Cerebellar nuclear complex (tissue), 1 donor: ENCODE measurements around the gene GRPEL2.

Experiments used
- DNase-seq, 2 experiments: peaks; one replicate each; lab custom pipeline; 2025; lab: John Stamatoyannopoulos, UW

Gene GRPEL2

GRCh38 chr5:149319174-149319573 is 26.1 kb upstream of the GRPEL2 start:
- no peak for DNase-seq

DNA sequence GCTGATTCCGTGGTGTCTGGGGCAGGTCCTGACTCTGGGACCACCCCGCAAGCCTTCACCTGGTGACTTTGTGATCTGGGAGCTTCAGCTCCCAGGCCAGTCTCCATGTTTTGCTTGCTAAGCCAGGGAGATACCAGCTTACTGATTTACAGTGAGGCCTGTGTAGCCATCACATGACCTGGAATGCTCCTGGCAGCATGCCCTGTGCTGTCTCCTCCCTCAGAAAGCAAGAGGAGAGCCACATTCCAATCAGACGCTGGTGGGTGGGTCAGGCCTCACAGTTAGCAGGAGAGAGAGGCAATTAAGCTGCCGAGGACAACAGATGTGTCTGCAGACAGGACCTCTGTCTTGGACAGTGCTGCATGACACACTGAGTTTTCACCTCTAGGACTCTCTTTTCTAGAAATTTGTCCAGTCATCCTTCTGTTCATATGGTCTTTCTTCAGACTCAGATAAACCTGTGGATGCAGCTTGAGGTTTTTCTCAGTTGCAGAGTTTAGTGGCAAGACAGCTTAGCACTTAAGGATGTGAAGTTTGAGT is 24.4 kb upstream of the GRPEL2 start:
- no peak for DNase-seq

DNA sequence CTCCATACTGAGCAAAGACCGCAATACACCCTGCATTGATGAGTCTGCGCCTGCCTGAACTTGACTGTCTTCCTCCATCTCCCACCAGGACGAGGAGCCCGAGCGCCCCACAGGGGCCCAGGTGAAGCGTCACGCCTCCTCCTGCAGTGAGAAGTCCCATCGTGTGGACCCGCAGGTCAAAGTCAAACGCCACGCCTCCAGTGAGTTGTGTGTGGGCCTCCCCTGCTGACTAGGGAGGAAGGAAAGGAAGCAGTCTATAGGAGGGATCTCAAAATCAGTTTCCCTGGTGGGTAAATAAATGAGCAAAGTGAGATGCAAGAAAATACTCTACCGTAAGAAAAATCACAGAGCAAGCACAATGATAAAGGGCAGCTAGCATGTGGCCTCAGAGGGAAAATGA is 22.8 kb upstream of the GRPEL2 start:
- no peak for DNase-seq

- DNase-seq = no peak
These were observed 22.1 kb upstream of the GRPEL2 start for GRCh38 chr5:149323210-149323609.

GRCh38 chr5:149323621-149324205 is 21.6 kb upstream of the GRPEL2 start:
- no peak for DNase-seq

GRCh38 chr5:149324641-149325040 is 20.7 kb upstream of the GRPEL2 start:
- no peak for DNase-seq

- no peak for DNase-seq
These were observed 20.0 kb upstream of the GRPEL2 start for GRCh38 chr5:149325166-149325735.

- no peak for DNase-seq
These were observed 19.4 kb upstream of the GRPEL2 start for GRCh38 chr5:149325894-149326293.

GRCh38 chr5:149326611-149327010 is 18.7 kb upstream of the GRPEL2 start:
- DNase-seq = no peak

- no peak for DNase-seq
These were observed 17.1 kb upstream of the GRPEL2 start for GRCh38 chr5:149328177-149328576.

GRCh38 chr5:149333711-149334443 is 11.4 kb upstream of the GRPEL2 start:
- DNase-seq = no peak

- DNase-seq = no peak
These were observed 7.6 kb upstream of the GRPEL2 start for GRCh38 chr5:149337736-149338135.

- no peak for DNase-seq
These were observed 6.9 kb upstream of the GRPEL2 start for GRCh38 chr5:149338364-149338763.

DNA sequence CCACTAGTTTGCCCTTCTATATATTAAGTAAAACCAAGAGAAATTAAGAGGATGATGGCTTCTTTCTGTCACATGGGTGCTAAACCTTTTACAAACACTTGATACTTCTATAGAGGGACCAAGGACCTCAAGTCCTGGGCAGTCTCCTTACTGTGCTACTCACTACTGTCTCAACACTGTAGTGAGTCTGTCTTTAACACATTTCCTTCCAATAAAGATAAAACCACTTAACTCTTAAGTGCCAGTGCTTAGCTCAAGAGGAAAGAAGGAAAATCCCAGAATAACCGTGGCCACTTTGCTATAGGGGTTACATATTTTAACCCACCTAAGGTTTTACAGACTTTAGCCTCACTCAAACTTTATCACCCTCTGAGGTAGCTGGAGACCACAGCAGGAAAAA is 4.4 kb upstream of the GRPEL2 start:
- no peak for DNase-seq

DNA sequence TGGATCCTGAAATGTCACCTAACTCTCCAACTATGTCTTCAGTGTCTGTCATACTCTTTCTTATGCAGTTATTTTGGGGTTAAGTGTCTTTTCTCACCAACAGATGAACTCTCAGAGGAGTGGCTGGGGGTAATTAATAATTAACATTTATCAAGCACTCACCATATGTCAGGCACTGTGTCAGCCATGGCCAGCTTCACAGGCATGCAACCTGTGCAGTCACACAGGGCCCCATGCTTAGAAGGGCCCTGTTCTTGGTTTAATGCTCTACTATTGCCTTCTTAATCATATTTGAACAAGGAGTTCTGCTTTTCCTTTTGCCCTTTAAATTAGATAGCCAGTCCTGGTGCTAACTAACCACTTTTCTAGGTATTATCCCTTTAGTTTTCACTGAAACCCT is 3.4 kb upstream of the GRPEL2 start:
- DNase-seq = no peak

- DNase-seq = no peak
These were observed 1.1 kb upstream of the GRPEL2 start for GRCh38 chr5:149344151-149344550.

DNA sequence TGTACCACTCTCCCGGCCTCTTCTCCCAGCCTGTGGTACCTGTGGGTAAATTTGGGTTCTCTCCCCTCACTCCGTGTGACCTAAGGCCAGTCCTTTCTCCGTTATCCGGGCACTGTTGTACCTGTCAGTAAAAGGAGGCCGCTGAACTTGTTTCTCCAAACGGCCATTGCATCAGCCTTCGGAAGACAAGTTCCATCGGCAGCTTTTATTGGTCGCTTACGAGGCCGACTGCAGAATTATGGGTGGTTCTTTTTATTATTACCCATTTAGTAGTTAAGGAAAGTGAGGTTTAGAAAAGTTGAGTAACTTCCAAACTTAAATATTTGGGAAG is 558 bp downstream of the GRPEL2 start:
- no peak for DNase-seq

- no peak for DNase-seq
These were observed 3.2 kb downstream of the GRPEL2 start for GRCh38 chr5:149348518-149348917.

DNA sequence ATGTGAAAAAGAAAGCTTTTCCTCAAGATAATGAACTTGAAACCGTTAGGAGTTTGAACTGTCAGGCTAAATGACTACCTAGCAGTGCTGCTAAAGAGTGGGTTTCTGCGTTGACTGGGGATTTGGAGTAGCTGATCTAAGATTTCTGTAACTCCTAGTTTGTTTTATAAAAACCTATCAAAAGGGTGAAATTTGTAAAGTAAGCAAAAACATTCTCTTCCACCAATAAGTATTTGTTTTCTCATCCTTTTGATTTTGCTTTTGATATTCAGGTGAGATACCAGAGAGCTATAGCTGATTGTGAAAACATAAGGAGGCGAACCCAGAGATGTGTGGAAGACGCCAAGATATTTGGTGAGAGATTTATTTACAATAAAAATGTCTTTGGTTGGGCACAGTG is 4.1 kb downstream of the GRPEL2 start:
- DNase-seq = no peak

- DNase-seq = no peak
These were observed 6.9 kb downstream of the GRPEL2 start for GRCh38 chr5:149352169-149352568.

GRCh38 chr5:149353911-149354310 is 8.6 kb downstream of the GRPEL2 start:
- no peak for DNase-seq

DNA sequence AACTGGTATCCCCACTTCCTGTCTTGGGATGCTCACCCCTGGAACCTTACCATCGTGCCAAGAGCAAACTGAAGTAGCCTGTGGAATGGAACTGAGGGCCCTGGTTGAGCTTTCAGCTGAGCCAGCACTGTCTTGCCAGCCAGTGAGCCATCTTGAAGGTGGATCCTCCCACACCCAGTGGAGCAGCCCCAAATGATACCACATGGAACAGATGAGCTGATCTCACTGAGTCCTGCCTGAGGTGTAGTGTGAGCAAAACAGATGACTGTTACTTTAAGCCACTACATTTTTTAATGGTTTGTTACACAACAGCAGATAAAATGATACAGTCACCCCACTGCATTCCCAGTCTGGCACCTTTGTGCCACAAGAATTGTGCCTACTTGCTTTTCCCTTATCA is 10.4 kb downstream of the GRPEL2 start:
- no peak for DNase-seq

DNA sequence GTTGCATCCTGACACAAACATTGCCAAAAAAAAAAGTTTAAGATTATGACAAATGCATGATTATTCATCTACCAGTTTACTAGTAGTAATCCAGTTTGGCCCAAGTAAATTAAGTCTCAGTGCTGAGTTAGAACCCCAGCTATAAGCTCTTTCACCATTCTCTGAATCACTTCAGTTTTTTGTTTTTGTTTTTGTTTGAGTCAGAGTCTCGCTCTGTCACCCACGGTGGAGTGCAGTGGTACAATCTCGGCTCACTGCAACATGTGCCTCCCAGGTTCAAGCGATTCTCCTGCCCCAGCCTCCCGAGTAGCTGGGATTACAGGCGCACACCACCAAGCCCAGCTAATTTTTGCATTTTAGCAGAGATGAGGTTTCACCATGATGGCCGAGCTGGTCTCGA is 11.1 kb downstream of the GRPEL2 start:
- DNase-seq = no peak
